HG03354 (cell line): ENCODE measurements around the gene IP6K1.

Experiments
- ATAC-seq: cut with Tn5 transposase; IDR thresholded peaks from one replicate; pipeline ENCODE4 v1.9.1; 2021; ENCODE audit warnings: mild to moderate bottlenecking; ENCODE audit not compliant: unreplicated experiment, poor library complexity, severe bottlenecking

IP6K1 gene

GRCh38 chr3:49716169-49716568 lies 70.2 kb downstream of the IP6K1 start:
- no peak for ATAC-seq

GRCh38 chr3:49715611-49716121 lies 70.7 kb downstream of the IP6K1 start:
- no peak for ATAC-seq

DNA sequence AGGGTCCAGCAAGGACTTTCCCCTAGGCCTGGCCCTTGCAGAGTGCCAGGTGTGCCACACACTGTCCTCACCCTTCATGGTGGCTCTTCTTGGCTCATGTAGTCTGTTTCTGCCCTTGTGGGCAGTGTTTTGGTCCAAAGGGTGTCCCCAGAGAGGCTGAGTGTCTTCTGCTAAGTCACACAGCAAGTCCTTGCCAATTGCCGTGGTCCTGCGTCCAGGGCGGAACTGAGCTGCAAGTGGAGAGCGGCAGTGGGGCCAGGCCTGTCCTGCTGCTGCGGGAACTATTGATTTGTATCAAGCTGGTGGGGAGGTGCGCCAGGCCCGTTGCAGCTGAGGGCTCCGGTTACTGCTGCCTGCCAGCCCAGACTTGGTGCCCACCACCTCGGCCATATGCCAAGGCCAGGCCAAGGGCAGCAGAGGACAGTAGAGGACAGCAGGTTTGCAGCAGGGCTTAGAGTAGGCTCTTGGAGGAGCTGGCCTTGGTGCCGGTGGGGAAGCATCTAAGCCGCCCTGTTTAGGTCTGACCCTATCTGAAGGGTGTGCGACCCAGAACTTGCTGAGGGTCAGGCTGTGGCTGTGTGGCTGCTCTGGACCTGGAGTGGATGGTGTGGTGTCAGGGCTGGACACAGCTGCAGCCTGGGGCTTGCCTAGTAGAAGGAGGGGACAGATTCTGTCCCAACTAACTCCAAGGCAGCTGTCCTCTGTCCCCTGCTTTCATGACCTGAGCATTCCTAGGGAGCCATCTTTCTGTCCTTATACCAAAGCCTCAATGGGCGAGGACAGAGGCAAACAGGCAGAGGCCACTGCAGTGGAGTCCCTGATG lies 71.4 kb downstream of the IP6K1 start:
- no peak for ATAC-seq

- ATAC-seq = no peak
These were observed 72.8 kb downstream of the IP6K1 start for GRCh38 chr3:49713336-49714105.

DNA sequence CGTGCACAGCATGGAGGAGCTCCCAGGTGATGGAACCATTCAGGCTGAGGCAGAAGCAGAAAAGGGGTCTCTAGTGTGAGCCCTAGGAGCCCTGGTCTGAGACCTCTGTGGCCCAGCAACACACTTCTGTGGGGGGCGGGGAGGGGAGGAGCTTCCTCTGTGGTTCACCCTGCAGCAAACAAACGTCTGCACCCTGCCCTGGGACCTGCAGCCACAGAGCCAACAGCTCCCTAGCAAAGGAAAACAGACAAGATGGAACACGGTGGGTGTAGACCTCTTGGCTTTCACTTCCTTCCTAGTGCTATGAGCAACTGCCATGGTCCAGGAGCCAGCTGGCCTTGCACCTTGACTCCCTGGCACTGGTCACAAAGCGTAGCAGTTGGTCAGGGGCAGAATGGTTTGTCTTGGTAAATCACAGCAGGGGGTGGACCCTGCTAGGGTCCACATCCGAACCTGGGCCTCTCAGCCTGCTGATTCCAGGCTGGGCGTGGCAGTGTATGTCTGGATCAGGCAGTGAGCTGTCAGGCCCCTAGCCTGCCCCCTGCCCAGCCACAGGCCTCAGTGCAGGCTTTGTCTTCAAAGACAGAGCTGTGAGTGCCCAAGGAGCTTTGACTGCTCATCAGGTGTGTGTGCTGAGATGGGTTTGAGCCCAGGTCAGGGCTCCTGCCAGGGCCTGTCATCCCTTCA lies 73.6 kb downstream of the IP6K1 start:
- no peak for ATAC-seq

DNA sequence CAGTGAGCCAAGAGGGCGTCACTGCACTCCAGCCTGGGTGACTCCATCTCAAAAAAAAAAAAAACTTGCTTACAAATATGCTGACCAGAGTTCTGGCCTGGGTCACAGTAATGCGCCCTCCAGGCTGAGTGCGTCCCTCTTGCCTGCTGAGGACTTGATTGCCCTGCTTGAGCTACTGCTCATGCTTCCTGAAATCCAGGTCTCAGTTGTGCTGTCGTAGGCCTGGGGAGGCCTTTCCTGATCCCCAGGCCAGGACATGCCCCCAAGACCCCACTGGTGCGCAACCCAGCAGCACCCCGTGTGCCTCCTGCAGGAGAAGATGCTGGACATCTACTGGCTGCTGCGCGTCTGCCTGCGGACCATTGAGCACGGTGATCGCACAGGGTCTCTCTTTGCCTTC lies 74.2 kb downstream of the IP6K1 start:
- no peak for ATAC-seq

GRCh38 chr3:49711489-49711888 lies 74.9 kb downstream of the IP6K1 start:
- ATAC-seq = no peak

GRCh38 chr3:49709852-49710251 lies 76.5 kb downstream of the IP6K1 start:
- no peak for ATAC-seq

- ATAC-seq = no peak
These were observed 79.2 kb downstream of the IP6K1 start for GRCh38 chr3:49707113-49707480.

DNA sequence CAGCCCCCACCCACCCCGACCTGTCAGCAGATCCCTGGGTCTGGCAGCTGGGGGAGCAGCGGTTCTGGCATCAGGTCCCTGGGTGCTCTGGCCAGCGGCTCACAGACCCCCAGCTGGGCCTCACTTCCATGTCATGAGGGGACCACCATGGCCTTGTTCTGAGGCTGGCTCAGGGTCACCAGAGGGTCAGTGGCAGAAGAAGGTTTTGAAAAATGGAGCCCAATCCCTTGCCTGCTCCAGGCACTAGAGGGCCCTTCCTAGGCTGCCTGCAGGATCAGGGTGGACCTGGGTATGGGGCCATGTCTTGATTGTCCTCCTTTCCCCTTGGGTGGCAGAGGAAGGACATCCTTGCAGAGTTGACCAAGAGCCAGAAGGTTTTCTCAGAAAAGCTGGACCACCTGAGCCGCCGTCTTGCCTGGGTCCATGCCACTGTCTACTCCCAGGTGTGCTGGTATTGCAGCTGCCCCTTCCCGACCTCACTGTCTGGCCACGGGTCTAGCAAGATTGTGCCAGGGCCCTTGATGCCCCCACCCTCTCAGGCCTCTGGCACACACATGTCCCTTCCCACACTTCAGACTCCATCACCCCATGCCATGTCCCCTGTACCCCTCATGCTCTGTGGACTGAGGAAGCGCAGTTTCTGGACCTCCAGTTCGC lies 79.8 kb downstream of the IP6K1 start:
- no peak for ATAC-seq

- no peak for ATAC-seq
These were observed 80.9 kb downstream of the IP6K1 start for GRCh38 chr3:49705390-49705960.

GRCh38 chr3:49704629-49705028 lies 81.7 kb downstream of the IP6K1 start:
- no peak for ATAC-seq

DNA sequence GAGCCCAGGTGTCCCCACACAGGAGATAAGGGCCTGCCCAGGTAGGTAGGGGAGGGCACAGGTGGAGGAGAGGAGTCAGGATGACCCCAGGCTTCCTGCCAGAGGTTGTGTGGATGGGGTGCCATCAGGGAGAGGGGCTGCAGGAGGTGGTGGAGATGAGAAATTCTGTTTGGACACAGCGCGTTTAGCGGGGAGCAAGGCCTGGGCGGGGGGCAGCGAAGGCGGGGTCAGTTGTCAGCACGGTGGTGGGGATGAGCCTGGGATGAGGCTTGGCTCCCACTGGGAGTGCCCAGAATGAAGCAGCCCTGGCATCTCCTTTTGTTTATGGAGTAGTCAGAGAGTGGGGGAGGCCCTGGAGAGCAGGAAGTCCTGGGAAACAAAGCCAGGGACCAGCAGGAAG lies 82.4 kb downstream of the IP6K1 start:
- no peak for ATAC-seq

GRCh38 chr3:49703443-49703927 lies 82.9 kb downstream of the IP6K1 start:
- ATAC-seq = peak; percentile 67

- ATAC-seq = no peak
These were observed 83.7 kb downstream of the IP6K1 start for GRCh38 chr3:49702672-49703071.

DNA sequence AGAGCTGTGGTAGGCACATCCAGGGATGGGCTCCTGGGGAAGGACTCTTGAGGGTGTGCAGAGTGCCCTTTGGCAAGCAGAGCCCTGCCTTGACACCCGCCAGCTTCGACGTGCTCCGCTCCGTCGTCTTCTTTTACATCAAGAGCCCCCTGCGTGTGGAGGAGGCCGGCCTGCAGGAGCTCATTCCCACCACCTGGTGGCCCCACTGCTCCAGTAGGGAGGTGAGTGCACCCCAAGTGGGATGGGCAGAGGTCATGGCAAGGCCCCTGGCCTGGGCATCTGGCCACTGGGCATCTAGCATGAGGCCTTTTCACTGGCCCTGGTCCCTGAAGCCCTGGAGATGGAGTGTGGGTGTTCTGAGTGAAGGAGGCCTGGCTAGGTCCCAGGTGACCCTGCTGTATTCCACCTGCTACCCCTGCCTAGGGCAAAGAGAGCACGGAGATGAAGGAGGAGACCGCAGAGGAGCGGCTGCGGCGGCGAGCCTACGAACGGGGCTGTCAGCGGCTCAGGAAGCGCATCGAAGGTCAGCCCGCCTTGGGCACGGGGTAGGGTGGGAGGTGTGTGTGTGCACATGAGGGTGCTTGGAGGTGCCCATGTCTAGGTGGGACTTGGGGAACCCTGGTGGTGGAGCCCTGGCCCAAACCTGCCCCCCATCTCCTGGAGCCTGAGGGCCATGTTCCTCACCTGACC lies 84.8 kb downstream of the IP6K1 start:
- ATAC-seq = no peak

- ATAC-seq = no peak
These were observed 85.8 kb downstream of the IP6K1 start for GRCh38 chr3:49700453-49701128.

DNA sequence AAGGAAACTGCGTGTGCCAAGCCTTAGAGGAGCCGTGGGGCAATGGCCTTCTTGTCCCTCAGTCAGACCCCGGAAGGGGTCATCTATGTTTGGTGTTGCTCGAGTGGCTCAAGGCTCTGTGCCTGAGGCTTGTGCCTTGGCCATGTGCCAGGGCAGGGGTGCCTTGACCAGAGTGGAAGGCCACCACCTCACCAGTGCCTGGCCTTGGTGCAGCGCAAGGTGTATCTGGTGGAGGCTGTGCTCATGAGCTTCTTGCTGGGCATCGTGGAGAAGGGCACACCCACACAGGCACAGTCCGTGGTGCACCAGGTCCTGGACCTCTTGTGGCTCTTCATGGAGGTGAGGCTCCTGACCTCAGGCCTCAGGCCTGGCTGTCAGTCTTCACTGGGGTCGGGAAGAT lies 86.3 kb downstream of the IP6K1 start:
- ATAC-seq = no peak
